ENCODE results near the gene SNAPC2.
A peak's percentile ranks its signal among the peaks of the same experiment; 100 is the strongest.

- peak; percentile 70 to 92 (median 78) for TF ChIP-seq CTCF (IDR thresholded peaks at IDR 0.05)
- TF ChIP-seq POLR2A (IDR thresholded peaks at IDR 0.05) = no peak
These were observed 24.1 kb downstream of the SNAPC2 start for GRCh38 chr19:7944177-7944761.

Measured in thyroid gland (tissue), 4 donors.